HG02759 (cell line): Measurements from ENCODE around the gene ZNF587.
A peak's percentile ranks its signal among the peaks of the same experiment; 100 is the strongest.
"Not testable (repeated sequence)": the region's sequence is repeated elsewhere in the genome, so short reads cannot be mapped to it uniquely, and the experiment has no call there.

Experiments
- ATAC-seq: cut with Tn5 transposase; IDR thresholded peaks from one replicate; pipeline ENCODE4 v1.9.1; 2021; ENCODE audit warnings: mild to moderate bottlenecking, moderate library complexity; ENCODE audit not compliant: unreplicated experiment

Gene ZNF587

GRCh38 chr19:57886046-57886445 lies 36.4 kb downstream of the ZNF587 start:
- no peak for ATAC-seq

GRCh38 chr19:57887195-57887941 lies 37.7 kb downstream of the ZNF587 start:
- no peak for ATAC-seq

DNA sequence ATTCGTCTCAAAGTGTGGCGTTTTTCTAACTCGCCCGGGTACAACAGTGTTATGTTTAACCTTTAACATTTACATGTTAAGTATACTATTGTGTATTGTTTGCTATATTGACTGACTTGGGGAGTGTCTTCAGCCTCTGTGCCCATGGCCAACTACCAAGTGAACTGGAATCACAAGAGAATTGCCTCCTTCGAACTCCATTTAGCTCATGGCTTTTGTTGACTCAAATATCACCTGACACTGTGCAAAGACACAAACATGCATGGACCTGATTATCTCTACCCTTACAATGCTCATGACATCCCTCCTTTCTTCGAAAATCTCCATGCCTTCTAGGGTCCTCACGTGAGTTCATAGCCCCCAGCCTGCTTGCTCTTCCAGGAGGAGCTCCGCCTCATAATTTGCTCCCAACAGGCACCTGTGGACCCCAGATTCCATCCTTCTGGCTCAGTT lies 38.5 kb downstream of the ZNF587 start:
- no peak for ATAC-seq

- peak; percentile 90 for ATAC-seq
Observed at GRCh38 chr19:57888560-57889231, 39.0 kb downstream of the ZNF587 start, which contains the start of gene ZNF814. TSS of gene ZNF814 (minus strand) at chr19:57889037. CDS start at chr19:57888802, 235 bp downstream.

DNA sequence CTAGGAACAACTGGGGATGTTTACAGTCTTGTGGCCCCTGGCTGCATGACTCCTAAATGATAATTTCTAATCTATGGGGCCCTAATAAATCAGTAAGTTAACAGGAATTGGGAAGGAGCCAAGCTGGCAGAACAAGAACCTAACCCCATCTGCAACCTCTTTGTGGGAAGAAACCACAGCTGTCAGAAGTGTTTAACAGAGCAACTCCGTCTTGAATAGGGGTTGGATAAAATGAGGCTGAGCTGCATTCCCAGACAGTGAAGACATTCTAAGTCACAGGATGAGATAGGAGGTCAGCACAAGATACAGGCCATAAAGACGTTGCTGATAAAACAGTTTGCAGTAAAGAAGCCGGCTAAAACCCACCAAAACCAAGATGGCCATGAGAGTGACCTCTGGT lies 41.0 kb downstream of the ZNF587 start:
- not testable (repeated sequence) for ATAC-seq

DNA sequence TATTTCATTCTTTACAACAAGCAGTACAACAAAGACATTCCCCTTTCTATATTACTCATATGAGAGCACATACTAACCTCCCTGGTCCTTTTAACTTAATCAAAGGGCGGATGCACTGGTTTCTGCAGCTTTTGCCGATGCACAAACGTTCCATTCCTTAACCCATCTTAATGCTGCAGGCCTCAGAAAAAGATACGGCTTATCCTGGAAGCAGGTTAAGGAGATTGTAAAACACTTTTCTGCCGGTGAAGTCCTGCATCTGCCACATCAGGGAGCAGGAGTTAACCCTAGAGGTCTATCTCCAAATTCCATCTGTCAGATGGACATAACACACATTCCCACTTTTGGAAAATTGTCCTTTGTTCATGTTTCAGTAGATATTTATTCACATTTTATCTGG lies 50.7 kb downstream of the ZNF587 start:
- ATAC-seq: no peak

DNA sequence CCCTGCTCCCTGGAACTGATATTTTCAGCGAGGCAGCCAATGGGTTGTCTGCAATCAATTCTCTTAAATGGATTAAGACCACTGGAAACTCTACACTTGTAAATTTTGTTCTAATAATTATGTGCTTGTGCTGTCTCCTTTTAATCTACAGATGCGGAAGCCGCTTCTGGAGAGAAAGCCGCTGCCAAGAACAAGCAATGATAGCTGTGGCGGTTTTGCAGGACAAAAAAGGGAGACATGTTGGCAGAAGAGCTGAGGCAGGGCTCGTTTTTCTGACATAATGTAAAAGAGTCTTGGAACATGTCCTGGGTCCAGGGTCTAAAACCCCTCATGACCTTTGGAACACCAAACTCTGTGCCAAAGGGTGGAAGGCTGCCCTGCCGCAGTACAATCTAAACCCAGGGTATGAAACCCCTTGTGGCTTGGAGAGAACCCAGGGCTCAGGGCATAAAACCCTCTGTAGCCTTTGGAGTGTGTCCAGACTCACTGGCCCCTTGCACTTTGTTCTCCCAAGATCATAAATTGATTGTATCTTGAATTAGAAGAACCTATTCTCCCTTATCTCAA lies 54.0 kb downstream of the ZNF587 start:
- ATAC-seq: no peak

- ATAC-seq: no peak
Observed at GRCh38 chr19:57905258-57905657, 55.6 kb downstream of the ZNF587 start.

GRCh38 chr19:57907394-57907793 lies 57.7 kb downstream of the ZNF587 start:
- ATAC-seq: no peak

- no peak for ATAC-seq
Observed at GRCh38 chr19:57914531-57914930, 64.9 kb downstream of the ZNF587 start.
